GM12875 (cell line): ENCODE data around the gene DLEU7.

Experiments
- H3K4me3 ChIP-seq: one replicate; pipeline ENCODE4 v1.5.1; 2011; ENCODE audit warnings: low read depth, low read length, control low read depth
- TF ChIP-seq, protein P1 (sequence below): IDR thresholded peaks from 2 replicates; pipeline ENCODE4 v1.5.1; 2011; ENCODE audit warnings: low read depth, mild to moderate bottlenecking, control low read depth, inconsistent platforms, low read length, moderate library complexity, borderline replicate concordance; ENCODE audit not compliant: insufficient read depth

DLEU7 gene

DNA sequence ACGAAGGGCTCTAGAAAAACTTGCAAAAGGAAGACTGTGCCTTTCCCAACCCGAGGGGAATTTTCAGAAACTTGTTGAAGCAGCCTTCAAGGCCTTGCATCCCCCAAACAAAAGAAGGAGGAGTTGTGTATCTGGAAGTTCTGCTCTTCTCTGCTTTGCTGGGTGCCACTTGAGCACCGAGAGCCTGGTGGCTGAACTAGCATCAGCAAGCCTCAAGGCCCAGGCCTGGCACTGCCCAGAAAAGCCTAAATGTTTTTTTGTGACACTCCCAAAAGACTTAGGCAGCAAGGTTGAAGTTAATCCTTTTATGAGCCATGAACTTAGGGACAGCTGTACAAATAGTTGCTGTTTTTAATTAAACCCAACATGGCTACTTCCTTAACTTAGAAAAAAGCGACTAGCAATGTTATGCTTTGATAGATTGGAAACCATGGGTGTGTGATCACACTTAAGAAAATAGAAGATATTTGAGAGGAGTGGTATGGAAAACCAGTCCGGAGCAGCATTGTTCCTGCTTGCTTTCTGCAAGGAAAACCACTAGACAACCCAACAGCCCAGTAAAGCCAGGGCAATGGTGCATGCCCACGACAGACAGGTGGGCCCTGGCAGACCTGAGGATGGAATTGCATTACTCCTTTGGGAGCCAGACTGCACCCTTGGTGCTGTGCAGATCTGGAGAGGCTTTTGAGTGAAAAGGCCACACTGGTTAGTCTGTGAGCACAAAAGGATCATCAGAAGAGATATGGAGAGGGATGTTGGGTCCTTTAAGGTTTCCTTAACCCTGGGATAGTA is 788 bp upstream of the DLEU7 start:
- TF ChIP-seq, protein P1, sequence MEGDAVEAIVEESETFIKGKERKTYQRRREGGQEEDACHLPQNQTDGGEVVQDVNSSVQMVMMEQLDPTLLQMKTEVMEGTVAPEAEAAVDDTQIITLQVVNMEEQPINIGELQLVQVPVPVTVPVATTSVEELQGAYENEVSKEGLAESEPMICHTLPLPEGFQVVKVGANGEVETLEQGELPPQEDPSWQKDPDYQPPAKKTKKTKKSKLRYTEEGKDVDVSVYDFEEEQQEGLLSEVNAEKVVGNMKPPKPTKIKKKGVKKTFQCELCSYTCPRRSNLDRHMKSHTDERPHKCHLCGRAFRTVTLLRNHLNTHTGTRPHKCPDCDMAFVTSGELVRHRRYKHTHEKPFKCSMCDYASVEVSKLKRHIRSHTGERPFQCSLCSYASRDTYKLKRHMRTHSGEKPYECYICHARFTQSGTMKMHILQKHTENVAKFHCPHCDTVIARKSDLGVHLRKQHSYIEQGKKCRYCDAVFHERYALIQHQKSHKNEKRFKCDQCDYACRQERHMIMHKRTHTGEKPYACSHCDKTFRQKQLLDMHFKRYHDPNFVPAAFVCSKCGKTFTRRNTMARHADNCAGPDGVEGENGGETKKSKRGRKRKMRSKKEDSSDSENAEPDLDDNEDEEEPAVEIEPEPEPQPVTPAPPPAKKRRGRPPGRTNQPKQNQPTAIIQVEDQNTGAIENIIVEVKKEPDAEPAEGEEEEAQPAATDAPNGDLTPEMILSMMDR, result no peak
- H3K4me3 ChIP-seq, result no peak overlapping the region

GRCh38 chr13:50842990-50843256 is 569 bp downstream of the DLEU7 start:
- no peak overlapping the region for H3K4me3 ChIP-seq
- TF ChIP-seq, protein P1, result no peak

DNA sequence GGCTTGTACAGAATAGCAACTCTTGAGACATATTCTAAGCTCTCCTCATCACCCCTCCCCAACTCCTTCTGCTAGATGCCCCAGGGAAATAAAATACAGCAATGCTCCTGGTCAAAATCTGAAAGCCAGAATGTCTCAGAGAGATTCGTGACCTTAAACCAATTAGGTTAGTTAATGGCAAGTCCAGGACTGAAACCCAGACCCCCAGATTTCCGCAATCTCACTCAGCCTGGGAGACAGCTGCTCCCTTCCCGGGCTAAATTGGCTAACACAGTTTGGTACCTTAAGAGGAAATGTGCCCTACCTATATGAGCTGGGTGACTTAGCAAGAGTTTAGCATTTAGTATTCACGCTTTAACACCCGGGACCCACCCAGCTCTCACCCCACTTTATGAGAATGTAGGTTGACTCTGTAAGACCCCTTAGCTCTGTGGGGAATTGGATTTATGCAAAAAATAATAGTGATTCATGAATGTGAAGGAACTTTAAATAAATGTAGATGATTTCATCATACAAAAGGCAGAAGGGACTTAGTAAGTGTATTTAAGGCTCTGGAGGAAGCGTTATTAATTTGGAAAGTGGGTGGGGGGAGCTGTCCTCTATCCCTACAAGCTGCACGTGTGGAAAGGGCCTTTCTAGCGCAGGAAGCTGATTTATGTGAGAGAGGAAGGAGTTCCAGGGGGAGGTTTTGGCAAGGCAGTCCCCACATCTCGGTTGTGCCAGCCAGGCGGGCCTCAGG is 1.1 kb downstream of the DLEU7 start:
- TF ChIP-seq, protein P1, result no peak
- no peak overlapping the region for H3K4me3 ChIP-seq

DNA sequence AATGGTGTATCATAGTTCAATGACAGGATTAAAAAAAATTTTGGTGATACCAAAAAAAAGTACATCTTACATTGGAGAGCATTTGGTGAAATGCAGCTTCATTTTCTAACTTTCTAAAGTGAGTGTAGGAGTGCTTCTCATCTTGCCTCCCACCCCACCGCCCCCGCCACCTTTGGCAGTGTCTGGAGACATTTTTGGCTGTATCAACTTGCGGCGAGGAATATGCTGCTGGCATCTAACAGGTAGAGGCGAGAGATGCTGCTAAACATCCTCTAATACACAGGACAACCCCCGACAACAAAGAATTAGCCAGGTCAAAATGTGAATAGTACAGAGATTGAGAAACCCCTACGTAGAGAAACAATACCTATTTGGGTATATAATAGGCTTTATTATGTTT is 1.7 kb downstream of the DLEU7 start:
- H3K4me3 ChIP-seq, result no peak overlapping the region
- TF ChIP-seq, protein P1, result no peak

- TF ChIP-seq, protein P1, result no peak
- no peak overlapping the region for H3K4me3 ChIP-seq
These were observed 3.2 kb downstream of the DLEU7 start for GRCh38 chr13:50840284-50840683.

GRCh38 chr13:50839828-50840227 is 3.7 kb downstream of the DLEU7 start:
- TF ChIP-seq, protein P1, result no peak
- H3K4me3 ChIP-seq, result no peak overlapping the region

DNA sequence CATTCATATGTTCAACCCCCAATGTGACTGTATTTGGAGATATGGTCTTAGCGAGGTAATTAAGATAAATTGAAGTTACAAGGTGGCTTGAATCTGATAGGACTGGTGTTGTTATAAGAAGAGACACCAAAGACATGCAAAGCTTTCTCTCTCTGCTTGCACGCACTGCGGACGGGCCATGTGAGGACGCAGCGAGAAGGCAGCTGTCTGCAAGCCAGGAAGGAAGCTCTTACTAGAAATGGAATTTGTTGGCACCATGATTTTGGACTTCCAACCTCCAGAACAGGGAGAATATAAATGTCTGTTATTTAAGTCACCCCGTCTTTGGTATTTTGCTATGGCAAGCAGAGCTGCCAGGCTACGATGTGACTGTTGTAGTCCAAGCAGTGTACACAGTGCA is 4.8 kb downstream of the DLEU7 start:
- no peak overlapping the region for H3K4me3 ChIP-seq
- TF ChIP-seq, protein P1, result no peak
